Transverse colon (tissue), 4 donors: Measurements from ENCODE around the gene UBTFL1.
"Not testable (repeated sequence)": the region's sequence is repeated elsewhere in the genome, so short reads cannot be mapped to it uniquely, and the experiment has no call there.

Source experiments
- CTCF ChIP-seq, 5 experiments: fragments of 200-600 bp in 3 of 5; fragments of 450-650 bp in 2 of 5; sonication (generic) in 3 of 5; IDR thresholded peaks; 1 replicate in 2 of 5; 2 replicates in 3 of 5; pipeline ENCODE4 v1.5.1; 2016 to 2017; ENCODE audit warnings: antibody characterized with exemption in 5 of 5, inconsistent platforms in 3 of 5, mild to moderate bottlenecking in 2 of 5, moderate library complexity in 1 of 5
- EP300 ChIP-seq: sonication (generic); formaldehyde crosslinking; IDR thresholded peaks from one replicate; pipeline ENCODE4 v1.6.1; 2017; ENCODE audit warnings: antibody characterized with exemption, low read depth
- POLR2A ChIP-seq: fragments of 450-650 bp; IDR thresholded peaks from one replicate; pipeline ENCODE4 v1.6.1; 2016; ENCODE audit warnings: antibody characterized with exemption, mild to moderate bottlenecking, moderate library complexity
- POLR2AphosphoS5 ChIP-seq, 3 donors: sonication (generic); formaldehyde crosslinking; IDR thresholded peaks; one replicate each; pipeline ENCODE4 v1.6.1; 2016; ENCODE audit warnings: antibody characterized with exemption in 3 of 3

DNA sequence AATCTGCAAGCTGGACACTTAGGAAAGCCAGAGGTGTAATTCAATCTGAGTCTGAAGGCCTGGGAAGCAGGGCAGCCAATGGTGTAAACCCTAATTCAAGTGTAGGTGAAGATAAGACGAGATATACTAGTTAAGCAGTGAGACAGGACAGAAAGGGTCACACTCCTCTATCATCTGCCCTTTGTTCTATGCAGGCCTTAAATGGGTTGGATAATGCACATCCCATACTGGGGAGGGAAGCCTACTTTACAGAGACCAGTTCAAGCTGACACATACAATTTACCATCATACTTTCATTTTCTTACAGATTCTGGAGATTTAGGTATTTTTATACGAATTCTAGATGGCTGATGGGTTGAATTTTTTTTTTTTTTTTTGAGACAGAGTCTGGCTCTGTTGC lies 3.0 kb downstream of the UBTFL1 start:
- not testable (repeated sequence) for TF ChIP-seq CTCF (IDR thresholded peaks at IDR 0.05); POLR2AphosphoS5 (IDR thresholded peaks at IDR 0.05); POLR2A; EP300
